NCI-H2196 (cell line): ENCODE measurements around the gene TXNIP.

Experiments
- DNase-seq: peaks from one replicate; lab custom pipeline; 2025; ENCODE audit not compliant: unreplicated experiment; lab: John Stamatoyannopoulos, UW

The TXNIP gene

DNA sequence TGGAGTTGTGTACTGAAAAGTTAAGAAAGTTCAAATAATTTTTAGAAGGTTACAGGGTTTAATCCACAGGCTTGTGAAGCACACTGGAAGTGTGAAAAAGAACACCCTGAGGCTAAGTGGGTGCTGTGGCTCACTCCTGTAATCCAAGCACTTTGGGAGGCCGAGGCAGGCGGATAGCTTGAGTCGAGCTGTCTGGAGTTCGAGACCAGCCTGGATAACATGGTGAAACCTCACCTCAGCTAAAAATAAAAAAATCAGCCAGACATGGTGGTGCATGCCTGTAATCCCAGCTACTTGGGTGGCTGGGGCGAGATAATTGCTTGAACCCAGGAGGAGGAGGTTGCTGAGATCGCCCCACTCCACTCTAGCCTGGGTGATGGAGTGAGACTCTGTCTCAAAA lies 9.8 kb downstream of the TXNIP start:
- DNase-seq = no peak

GRCh38 chr1:145985502-145986439 lies 10.6 kb downstream of the TXNIP start:
- peak; percentile 66 for DNase-seq

- DNase-seq = no peak
Measured at GRCh38 chr1:145985129-145985501, 11.3 kb downstream of the TXNIP start.

DNA sequence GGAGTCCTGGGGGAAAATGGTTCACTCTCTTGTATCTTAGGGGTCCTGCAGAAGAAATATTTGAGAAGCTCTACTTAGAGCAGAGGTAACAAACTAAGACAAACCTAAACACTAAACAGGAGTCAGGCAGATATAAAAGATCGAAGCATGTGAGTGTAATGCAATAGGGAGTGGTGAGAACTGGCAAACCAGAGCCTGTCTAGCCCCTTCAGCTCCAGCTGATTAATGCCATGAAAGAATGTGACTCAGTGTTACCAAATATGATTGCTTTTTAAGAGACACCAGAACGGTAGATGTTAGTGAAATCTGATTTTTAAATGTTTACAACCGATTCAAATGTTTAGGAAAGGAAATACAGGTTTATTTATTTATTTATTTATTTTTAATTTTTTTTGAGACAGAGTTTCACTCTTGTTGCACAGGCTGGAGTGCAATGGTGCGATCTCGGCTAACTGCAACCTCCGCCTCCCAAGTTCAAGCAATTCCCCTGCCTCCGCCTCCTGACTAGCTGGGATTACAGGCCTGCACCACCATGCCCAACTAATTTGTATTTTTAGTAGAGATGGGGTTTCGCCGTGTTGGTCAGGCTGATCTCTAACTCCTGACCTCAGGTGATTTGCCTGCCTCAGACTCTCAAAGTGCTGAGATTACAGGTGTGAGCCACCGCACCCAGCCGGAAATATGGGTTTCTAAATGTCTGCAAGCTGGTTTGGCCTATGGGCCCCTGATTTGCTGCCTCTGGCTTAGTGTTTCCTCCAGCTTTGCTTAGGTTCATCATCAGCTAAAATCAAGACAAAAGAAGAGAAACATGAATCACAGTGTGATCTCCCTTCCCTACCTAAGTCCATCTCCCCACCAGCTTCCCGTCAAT lies 12.2 kb downstream of the TXNIP start:
- no peak for DNase-seq

- peak; percentile 72 for DNase-seq
Measured at GRCh38 chr1:145983206-145983675, 13.1 kb downstream of the TXNIP start.

DNA sequence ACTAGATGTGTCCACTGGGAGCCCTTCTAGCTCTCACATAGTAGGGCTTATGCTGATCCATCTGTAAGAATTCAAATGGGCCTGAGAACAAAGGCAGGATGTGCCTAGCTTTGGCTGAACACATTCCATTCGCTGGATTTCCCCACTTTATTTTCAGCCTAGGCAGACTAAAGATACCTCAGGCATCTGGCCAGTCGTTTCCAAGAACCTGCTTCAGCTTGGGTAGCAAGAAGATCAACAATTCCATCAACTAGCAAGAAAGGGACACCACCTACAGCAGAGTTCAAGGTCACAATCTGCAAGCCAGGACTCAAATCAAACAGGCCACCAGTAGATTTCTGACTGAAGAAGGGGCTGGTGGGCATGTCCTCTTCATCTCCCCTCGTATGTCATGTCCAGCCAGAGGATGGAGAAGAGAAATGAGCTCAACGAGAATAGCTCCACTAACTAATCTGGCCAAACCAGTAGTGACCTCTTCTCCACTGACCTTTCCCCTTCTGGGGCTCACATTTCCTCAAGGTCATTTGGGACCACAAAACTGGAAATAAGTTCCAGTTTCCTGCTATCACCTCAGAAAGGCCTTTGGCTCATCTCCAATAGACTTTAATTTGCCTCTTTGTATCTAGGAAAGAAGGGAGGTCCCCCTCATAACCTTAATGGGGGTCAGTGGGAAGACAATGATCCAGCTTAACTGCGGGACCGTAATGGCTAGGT lies 14.2 kb downstream of the TXNIP start:
- DNase-seq = no peak

DNA sequence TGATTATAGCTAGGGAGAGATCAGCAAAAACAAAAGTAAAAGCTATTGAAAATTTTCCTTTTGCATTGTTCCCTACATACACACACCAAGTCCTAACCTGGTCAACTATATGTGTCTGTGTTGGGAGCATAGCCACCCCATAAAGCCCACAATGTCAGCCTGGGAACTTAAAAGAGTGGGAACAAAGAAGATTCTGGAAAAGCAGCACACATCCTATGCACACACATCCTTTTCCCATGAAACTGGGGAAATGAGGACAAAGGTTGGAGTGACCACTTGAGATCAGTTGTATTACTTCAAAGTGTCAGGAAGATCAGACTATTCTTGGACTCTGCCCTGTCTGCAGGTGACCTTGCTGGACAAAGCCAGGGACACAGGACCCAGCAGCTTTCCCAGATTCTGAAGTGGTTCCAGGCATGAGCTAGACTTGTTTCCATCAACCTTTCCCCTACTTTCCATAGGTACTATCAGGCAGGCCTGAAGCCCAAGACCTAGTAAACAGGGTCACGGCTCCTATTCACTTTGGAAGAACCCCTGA lies 15.9 kb downstream of the TXNIP start:
- no peak for DNase-seq

DNA sequence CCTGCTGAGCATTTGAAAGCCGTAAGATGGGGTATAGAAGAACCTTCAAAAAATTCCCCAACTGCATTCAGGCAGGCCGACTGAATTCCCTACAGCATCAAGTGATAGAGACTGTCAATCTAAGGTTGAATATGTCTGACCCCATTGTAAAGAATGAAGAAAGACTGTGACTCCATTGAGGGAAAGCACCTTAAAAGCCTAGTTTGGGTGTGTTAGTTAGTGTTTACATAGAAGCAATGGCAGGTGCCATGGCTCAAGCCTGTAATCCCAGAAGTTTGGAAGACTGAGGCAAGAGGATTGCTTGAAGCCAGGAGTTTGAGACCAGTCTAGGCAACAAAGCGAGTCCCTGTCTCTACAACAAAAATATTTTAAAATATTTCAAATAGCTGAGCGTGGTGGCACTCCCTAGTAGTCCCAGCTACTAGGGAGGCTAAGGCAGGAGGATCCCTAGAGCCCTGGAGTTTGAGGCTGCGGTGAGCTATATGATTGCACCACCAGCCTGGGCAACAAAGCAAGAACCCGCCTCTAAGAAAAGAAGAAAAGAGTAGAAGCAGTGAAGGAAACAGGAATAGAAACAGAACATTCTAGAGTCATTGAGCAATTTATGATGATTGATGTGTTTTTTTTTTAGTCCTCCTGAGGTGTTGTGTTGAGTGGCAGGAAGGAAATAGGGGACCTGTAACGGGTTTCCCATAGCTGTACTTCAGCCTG lies 16.5 kb downstream of the TXNIP start:
- DNase-seq = no peak

GRCh38 chr1:145978854-145979745 lies 17.3 kb downstream of the TXNIP start:
- peak; percentile 99 for DNase-seq

- DNase-seq = no peak
Measured at GRCh38 chr1:145978471-145978853, 17.9 kb downstream of the TXNIP start.

- DNase-seq = peak; percentile 79
Measured at GRCh38 chr1:145977486-145978470, 18.6 kb downstream of the TXNIP start.

DNA sequence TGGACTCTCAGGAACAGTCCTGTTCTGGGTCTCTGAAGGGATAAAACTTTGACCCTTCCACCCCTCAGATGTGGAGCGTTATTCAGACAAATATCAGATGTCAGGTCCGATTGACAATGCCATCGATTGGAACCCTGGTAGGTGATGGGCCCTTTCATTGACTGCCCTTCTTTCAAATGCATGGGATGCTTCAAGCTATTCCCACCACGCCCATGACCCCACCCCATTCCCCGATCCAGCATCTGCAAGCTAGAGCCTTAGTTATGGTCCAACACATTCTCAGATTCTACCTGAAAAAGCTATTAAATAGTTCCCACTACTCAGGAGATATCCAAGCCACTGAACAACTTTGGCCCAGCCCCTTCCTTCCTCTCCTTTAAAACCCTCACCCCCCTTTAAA lies 19.4 kb downstream of the TXNIP start:
- no peak for DNase-seq

- DNase-seq = no peak
Measured at GRCh38 chr1:145975216-145975615, 21.2 kb downstream of the TXNIP start.

GRCh38 chr1:145974721-145975120 lies 21.7 kb downstream of the TXNIP start:
- no peak for DNase-seq

DNA sequence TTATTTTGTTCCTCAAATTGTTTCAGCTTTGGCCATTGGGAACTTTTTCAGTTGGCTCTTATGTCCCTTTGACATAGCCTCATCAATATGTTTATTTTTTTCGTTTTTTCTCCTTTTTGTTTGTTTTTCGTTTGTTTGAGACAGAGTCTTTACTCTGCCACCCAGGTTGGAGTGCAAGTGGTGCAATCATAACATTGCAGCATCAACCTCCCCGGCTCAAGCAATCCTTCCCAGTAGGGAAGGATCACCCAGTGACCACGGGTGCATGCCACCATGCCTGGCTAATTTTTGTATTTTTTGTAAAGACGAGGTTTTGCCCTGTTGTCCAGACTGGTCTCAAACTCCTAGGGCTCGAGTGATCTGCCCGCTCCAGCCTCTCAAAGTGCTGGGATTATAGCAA lies 23.8 kb downstream of the TXNIP start:
- DNase-seq = no peak

- no peak for DNase-seq
Measured at GRCh38 chr1:145967288-145967687, 29.1 kb downstream of the TXNIP start.

- DNase-seq = no peak
Measured at GRCh38 chr1:145965119-145965744, 31.1 kb downstream of the TXNIP start.
